MM.1S (cell line): ENCODE data around the gene SENP8.

Source experiments
- CTCF ChIP-seq: fragments of 300-600 bp; sonication (generic); IDR thresholded peaks from 2 replicates; pipeline ENCODE4 v1.5.1; 2016; ENCODE audit warnings: antibody characterized with exemption, low read length, mixed read lengths
- EZH2 ChIP-seq: fragments of 300-600 bp; sonication (generic); optimal IDR thresholded peaks from 2 replicates; pipeline ENCODE3; 2017; ENCODE audit warnings: low read depth, mild to moderate bottlenecking, antibody characterized with exemption, low read length, mixed read lengths
- EZH2phosphoT487 ChIP-seq: fragments of 300-600 bp; sonication (generic); IDR thresholded peaks from 2 replicates; pipeline ENCODE4 v1.6.1; 2018; ENCODE audit warnings: antibody characterized with exemption, low read length

- no peak for TF ChIP-seq CTCF
- no peak for TF ChIP-seq EZH2
- TF ChIP-seq EZH2phosphoT487, result no peak
Observed at GRCh38 chr15:72192416-72192815, 74.2 kb downstream of the SENP8 start.
